NOMO-1 treated with DMSO at 0.1 percent for 48 hours (cell line): Measurements from ENCODE around the gene STK4.

Source experiments
- DNase-seq: peaks from one replicate; lab custom pipeline; 2025; ENCODE audit not compliant: unreplicated experiment; lab: John Stamatoyannopoulos, UW

STK4 gene

DNA sequence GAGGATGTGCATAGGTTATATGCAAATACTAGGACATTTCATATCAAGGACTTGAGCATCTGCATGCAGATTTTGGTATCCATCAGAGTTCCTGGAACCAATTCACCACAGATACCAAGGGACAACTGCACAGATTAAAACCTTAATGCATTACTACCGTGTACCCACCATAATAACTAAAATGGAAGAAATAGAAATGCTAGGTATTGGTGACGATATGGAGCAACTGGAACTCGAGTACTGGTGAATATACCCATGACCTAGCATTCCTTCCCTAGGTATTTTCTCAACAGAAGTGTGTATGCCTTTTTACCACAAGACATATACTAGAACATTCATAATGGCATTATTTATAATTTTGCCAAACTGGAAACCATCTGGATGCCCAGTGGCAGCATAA is 116.2 kb downstream of the STK4 start:
- DNase-seq, result no peak

GRCh38 chr20:45083127-45083526 is 116.8 kb downstream of the STK4 start:
- no peak for DNase-seq

DNA sequence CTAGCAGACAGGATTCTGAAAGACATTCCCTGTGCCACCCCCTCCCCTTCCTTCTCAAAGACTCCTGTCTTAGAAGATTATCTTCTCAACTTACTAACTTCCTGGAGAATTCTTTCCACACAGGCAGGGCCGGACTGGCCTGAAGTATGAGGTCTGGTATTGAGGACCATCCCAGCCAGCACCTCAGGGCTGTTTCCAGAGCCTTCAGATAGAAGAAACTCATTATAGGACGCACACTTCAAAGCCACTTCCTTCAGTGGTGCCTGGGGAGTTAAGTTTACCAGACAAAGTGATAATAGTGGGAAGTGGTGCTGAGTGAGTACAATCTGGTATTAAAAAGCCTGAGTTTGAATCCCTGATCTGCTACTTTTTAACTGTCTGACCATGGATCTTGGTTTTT is 119.0 kb downstream of the STK4 start:
- DNase-seq, result no peak

DNA sequence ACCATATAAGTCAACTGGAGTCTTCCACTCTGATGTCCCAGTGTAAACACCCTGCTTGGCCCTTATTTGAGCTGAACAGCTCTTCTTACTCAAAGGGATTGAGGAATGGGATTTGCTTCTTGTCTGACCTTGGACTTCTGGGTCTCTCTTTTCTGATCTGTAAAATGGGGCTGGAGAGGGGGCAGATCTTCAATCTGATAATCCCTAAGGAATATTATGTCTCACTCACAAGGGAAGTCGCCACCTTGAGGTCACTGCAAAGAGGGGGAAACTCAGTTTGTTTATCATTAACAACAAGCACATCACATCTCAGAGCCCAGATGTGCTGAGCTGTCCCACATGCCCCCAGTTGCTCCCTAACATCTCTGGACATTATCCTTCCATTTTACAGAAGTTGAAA is 119.6 kb downstream of the STK4 start:
- no peak for DNase-seq

- DNase-seq, result peak; percentile 74
Measured at GRCh38 chr20:45087097-45087790, 120.9 kb downstream of the STK4 start.

GRCh38 chr20:45087814-45088213 is 121.5 kb downstream of the STK4 start:
- no peak for DNase-seq

- DNase-seq, result no peak
Measured at GRCh38 chr20:45088247-45088646, 121.9 kb downstream of the STK4 start.

DNA sequence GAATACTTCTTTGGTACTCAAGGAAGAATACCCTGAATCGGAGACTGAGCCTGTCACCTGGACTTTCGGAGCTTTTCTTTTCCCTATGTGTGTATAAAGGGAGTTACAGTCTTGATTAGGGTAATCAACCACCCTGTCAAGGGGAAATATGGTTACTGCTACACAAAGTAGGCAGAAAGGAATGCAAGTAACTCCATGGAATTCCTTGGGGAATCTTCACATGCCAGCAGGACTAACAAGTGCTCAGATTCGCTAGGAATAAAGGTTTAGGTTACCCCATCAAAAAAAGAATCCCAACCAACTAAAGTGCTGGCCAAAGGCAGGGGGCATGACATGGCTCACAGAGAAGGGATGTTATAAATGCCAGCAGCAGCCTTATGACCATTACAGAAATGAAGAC is 124.2 kb downstream of the STK4 start:
- DNase-seq, result no peak

- DNase-seq, result no peak
Measured at GRCh38 chr20:45091366-45091765, 125.1 kb downstream of the STK4 start.

DNA sequence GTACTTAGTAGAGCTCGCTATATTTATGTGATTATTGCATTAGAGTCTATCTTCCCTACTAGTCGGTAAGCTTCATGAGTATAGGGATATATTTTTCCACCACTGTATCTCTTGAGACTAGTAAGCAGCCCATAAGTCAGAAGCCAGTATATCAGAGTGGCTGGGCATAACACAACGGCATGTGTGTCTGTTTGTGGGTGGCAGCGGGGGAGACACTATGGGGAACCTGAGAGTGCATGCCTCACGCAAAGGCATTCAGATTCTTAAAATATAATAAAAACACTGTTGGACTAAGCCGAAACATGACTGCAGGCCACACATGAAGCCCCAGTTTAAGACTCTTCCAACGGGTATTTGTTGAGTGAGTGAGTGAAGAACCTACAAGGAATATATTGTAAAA is 126.6 kb downstream of the STK4 start:
- DNase-seq, result no peak

- DNase-seq, result no peak
Measured at GRCh38 chr20:45094201-45094600, 127.9 kb downstream of the STK4 start.

DNA sequence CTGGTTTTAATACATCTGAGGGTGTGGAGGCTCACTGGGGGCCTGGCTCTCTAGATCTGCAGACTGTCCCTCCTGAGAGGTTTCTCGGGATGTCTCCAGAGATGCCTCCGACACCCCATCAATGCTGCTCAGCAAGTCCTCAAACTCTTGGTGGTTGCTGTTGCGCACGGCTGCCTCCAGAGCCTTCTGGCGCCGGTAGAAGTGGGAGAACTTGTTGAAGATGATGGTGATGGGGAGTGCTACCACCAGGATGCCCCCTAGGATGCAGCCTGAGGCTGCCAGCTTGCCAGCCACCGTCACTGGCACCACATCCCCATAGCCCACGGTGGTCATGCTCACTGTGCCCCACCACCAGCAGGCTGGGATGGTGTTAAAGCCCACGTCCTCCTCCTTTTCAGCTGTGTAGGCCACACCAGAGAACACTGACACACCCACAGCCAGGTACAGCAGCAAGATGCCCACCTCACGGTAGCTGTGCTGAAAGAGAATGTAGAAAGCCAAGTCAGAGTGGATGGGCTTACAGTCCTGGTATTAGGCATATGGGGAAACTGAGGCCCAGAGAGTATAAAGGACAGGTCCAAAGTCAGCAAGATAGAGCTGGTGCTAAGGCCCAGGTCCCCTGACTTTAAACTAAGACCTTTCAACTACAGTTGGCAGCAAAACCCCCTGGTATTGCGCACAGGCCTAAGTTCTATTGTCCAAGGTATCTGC is 128.7 kb downstream of the STK4 start:
- DNase-seq, result no peak

- peak; percentile 48 for DNase-seq
Measured at GRCh38 chr20:45095805-45096238, 129.5 kb downstream of the STK4 start.

GRCh38 chr20:45096781-45097180 is 130.5 kb downstream of the STK4 start:
- DNase-seq, result no peak

GRCh38 chr20:45097485-45098102 is 131.3 kb downstream of the STK4 start:
- peak; percentile 54 for DNase-seq

DNA sequence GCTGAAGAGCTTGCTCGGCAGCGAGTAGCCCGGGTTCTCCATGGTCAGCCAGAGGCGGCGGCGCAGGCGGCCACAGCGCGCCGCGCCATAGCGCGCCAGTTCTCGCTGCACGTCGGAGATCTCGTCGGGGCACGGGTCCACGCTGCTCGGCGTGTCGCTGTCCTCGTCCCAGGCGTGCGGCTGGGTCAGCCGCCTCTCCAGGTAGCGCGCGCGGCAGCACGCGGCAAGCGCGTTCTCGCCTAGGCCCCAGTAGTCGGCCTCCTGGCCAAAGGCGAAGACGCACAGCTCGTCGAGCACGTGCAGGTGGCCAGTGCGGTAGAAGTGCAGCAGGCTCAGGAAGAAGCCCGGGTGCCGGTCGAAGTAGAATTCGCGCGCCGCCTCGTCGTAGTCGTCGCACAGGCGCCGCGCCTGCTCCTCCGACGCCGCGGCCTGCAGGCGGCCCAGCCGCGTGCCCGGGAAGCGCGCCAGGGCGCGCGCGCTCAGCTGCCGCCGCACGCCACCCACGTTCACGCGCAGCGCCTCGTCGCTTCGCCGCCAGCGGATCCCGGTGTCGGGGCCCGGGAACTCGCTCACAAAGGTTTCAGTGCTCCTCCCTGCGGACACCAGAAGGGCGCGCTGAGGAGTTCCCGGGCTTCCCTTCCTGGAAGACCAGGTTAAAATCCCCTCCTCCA is 131.9 kb downstream of the STK4 start:
- no peak for DNase-seq

DNA sequence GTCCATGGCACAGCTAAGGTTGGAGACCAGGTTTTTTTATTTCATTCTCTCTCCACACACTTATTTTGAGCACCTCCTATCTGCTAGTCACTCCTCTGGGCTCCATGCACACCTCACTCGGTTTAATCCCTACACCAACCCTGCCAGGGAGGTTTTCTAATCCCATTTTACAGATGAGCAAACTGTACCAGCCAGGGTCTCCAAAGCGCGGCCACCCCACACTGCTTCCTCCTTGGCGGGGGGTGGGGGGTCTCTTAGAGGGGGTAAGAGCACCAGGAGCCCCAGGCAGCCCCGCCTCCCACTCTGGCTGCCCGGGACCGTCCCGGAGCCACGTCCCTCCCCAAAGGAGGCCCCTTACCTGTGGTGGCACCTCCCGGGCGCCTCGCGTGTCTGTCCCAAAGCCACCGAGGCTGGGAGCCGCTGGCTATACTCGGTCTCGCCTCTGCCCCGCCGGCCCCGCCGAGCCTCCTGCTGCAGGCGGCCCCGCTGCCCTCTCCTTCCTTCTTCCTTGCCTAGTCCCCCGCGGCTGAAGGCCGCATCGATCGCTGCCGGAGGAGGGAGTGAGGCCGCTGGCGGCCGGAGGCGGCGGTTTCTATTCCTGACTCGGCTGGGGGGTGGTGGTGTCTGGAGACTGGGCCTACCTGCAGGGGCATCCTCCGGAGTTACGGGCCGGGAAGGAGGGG is 134.4 kb downstream of the STK4 start, which contains the start of gene KCNS1:
Gene KCNS1 (minus strand): TSS at position 565 of the 683 bp plus-strand sequence. CDS start 1,891 bp downstream, outside the sequence.
- DNase-seq, result peak; percentile 38

- no peak for DNase-seq
Measured at GRCh38 chr20:45101333-45101850, 135.1 kb downstream of the STK4 start.

GRCh38 chr20:45103072-45103471 is 136.8 kb downstream of the STK4 start:
- DNase-seq, result no peak

DNA sequence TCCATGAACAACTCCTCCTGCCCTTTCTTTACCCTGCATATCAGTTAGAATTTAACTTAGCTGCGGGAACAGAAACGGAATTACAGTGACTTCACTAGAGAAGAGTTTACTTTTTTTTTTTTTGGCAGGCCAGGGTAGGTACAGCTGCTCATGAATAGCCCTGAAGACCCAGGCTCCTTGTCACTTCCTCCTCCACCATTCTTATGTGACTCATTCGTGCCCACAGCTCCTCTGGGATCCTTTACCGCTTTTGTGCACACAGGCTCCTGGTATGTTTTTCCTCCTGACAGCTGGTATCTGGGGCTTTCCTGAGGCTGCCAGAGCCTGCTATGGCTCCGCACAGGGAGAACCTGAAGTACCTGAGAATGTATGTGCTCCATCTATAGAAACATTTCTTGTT is 138.5 kb downstream of the STK4 start:
- DNase-seq, result peak; percentile 29

GRCh38 chr20:45105317-45105716 is 139.0 kb downstream of the STK4 start:
- DNase-seq, result no peak
